GM12878 (cell line): Measurements from ENCODE around the gene HEXB. TPM values are rescaled to one million over a fixed set of nuclear protein-coding genes. Genes with fewer than 3 reads are reported as not detected.
A peak's percentile ranks its signal among the peaks of the same experiment; 100 is the strongest.

Experiments
- BACH1 ChIP-seq: fragments of 450-650 bp; IDR thresholded peaks from 2 replicates; pipeline ENCODE4 v1.6.1; 2017; ENCODE audit warnings: mild to moderate bottlenecking, borderline replicate concordance
- BHLHE40 ChIP-seq, 2 experiments: fragments of 450-650 bp in 1 of 2; IDR thresholded peaks; 2 replicates each; pipeline ENCODE4 v1.6.1; 2011 to 2017; ENCODE audit warnings: low read depth in 2 of 2, borderline replicate concordance in 1 of 2, improper control_type of control experiment in 1 of 2, low read length in 1 of 2, mild to moderate bottlenecking in 1 of 2
- BMI1 ChIP-seq: fragments of 450-650 bp; IDR thresholded peaks from 2 replicates; pipeline ENCODE4 v1.6.1; 2016; ENCODE audit warnings: mild to moderate bottlenecking, moderate library complexity, borderline replicate concordance
- CBX3 ChIP-seq: fragments of 200-600 bp; sonication (generic); IDR thresholded peaks from 2 replicates; pipeline ENCODE4 v1.6.1; 2016; ENCODE audit warnings: low read depth, borderline replicate concordance
- CHD2 ChIP-seq: IDR thresholded peaks from 2 replicates; pipeline ENCODE4 v1.6.1; 2011; ENCODE audit warnings: low read depth, low read length, improper control_type of control experiment, borderline replicate concordance
- DPF2 ChIP-seq: fragments of 450-650 bp; IDR thresholded peaks from 2 replicates; pipeline ENCODE4 v1.6.1; 2017; ENCODE audit warnings: mild to moderate bottlenecking
- ESRRA ChIP-seq: IDR thresholded peaks from 2 replicates; pipeline ENCODE4 v1.6.1; 2012; ENCODE audit warnings: mild to moderate bottlenecking, low read length, improper control_type of control experiment
- FOXM1 ChIP-seq: IDR thresholded peaks from 2 replicates; pipeline ENCODE4 v1.6.1; 2012; ENCODE audit warnings: low read depth, mild to moderate bottlenecking, inconsistent platforms, low read length, moderate library complexity
- HCFC1 ChIP-seq: fragments of 150-350 bp; IDR thresholded peaks from 2 replicates; pipeline ENCODE4 v1.6.1; 2014; ENCODE audit warnings: low read length
- JUNB ChIP-seq: IDR thresholded peaks from 2 replicates; pipeline ENCODE4 v1.6.1; 2016; ENCODE audit warnings: antibody characterized with exemption, mild to moderate bottlenecking
- KDM1A ChIP-seq: fragments of 200-600 bp; sonication (generic); IDR thresholded peaks from 2 replicates; pipeline ENCODE4 v1.6.1; 2016; ENCODE audit warnings: borderline replicate concordance
- NFYB ChIP-seq: IDR thresholded peaks from 2 replicates; pipeline ENCODE4 v1.6.1; 2011; ENCODE audit warnings: low read depth, mild to moderate bottlenecking, low read length, improper control_type of control experiment, moderate library complexity; ENCODE audit not compliant: insufficient read depth
- RFX5 ChIP-seq: IDR thresholded peaks from 2 replicates; pipeline ENCODE4 v1.6.1; 2011; ENCODE audit warnings: low read depth, low read length, improper control_type of control experiment
- RUNX3 ChIP-seq: IDR thresholded peaks from 2 replicates; pipeline ENCODE4 v1.6.1; 2012; ENCODE audit warnings: low read length, inconsistent platforms
- SIX5 ChIP-seq: IDR thresholded peaks from 2 replicates; pipeline ENCODE4 v1.6.1; 2011; ENCODE audit warnings: mild to moderate bottlenecking, low read depth, low read length, moderate library complexity; ENCODE audit not compliant: severe bottlenecking
- SKIL ChIP-seq: fragments of 450-650 bp; IDR thresholded peaks from 2 replicates; pipeline ENCODE4 v1.6.1; 2017; ENCODE audit warnings: mild to moderate bottlenecking, low read depth, inconsistent platforms; ENCODE audit not compliant: poor library complexity, severe bottlenecking
- ZNF217 ChIP-seq: fragments of 450-650 bp; IDR thresholded peaks from 2 replicates; pipeline ENCODE4 v1.6.1; 2017; ENCODE audit warnings: antibody characterized with exemption, mild to moderate bottlenecking
- polyA plus RNA-seq, 11 experiments: library from polyadenylated mRNA; depleted of rRNA in 4 of 11; unstranded in 6 of 11; stranded (reverse) in 5 of 11; fragments of >200 nt; fragmentation: Nextera tagmentation in 4 of 11; fragmentation: Illumina TruSeq in 1 of 11; extraction: Ambion mirVana in 4 of 11; extraction: Trizol in 1 of 11; gene quantifications; 1 replicate in 1 of 11; 2 replicates in 10 of 11; pipeline versions ENCODE4 v1.2.1 to v1.2.3, GENCODE V29; 2011 to 2016; ENCODE audit warnings: inconsistent platforms in 2 of 11, missing spikeins in 2 of 11, low read depth in 1 of 11
- total RNA-seq, 4 experiments: library from RNA; depleted of rRNA in 3 of 4; stranded (reverse); fragments of >200 nt in 3 of 4; fragmentation: Illumina TruSeq in 1 of 4; extraction: Trizol in 1 of 4; gene quantifications; 2 replicates each; pipeline versions ENCODE4 v1.2.1 to v1.2.3, GENCODE V29; 2013 to 2021
- TF ChIP-seq, protein P1 (sequence below): IDR thresholded peaks from 2 replicates; pipeline ENCODE4 v1.6.1; 2011; ENCODE audit warnings: low read depth, low read length, improper control_type of control experiment, borderline replicate concordance
- TF ChIP-seq, protein P2 (sequence below): fragments of 450-650 bp; IDR thresholded peaks from 2 replicates; pipeline ENCODE4 v1.6.1; 2016; ENCODE audit warnings: mild to moderate bottlenecking
- TF ChIP-seq, protein P3 (sequence below): fragments of 450-650 bp; IDR thresholded peaks from 2 replicates; pipeline ENCODE4 v1.6.1; 2018; ENCODE audit warnings: mild to moderate bottlenecking, low read depth, moderate library complexity; ENCODE audit not compliant: partially characterized antibody
- TF ChIP-seq, protein P4 (sequence below), 3 experiments: IDR thresholded peaks in 2 of 3; conservative IDR thresholded peaks in 1 of 3; 2 replicates each; pipeline ENCODE4 v1.5.1; 2011; ENCODE audit warnings: low read depth in 3 of 3, low read length in 3 of 3, mild to moderate bottlenecking in 3 of 3, control low read depth in 2 of 3, moderate library complexity in 2 of 3, inconsistent platforms in 1 of 3, mixed read lengths in 1 of 3; ENCODE audit not compliant: control insufficient read depth in 2 of 3, insufficient read depth in 1 of 3; ENCODE audit errors: extremely low read depth in 1 of 3

The HEXB gene
- total and polyA plus RNA-seq, 10 of the 15 experiments (the other 5 are each of a cell fraction or from before 2014, with no cell fraction given), result 13.5 to 76.0 (median 42.6) TPM

DNA sequence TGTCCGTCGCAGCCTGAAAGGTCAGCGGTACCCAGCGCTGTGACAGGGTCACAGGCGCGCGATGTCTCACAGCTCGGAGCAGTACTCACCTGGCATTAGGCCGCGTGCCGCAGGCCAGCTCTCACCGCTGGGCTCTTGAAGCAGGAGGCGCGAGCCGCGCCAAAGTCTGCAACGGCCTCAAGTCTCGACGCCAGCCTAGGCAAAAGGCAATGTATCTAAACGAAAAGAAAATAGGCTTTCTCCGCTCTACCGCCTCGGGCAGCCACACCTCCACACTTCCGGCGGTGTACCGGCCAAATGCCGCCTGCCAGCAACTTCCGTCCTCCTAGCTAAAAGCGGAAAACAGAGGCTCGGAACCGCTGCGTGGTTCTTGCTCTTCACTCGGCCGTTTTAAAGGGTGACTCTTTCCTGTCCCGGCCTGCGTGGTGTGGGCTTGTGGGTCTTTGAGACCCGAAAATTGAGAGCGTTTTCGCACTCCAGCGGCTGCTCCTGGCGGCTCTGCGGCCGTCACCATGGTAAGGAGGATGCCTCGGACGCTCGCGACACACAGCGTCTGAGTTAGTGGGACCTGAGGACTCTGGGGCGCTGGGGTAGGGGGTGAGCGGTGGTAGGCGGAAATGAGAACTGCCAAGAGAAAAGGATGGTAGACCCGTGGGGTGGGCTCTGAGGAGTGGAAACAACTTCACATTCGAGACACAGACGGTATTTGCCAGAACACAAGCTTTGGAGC, 82.0 kb downstream of the HEXB start, which contains the start of the genes GFM2 and NSA2 (continued):
- TF ChIP-seq KDM1A, result no peak
- TF ChIP-seq RUNX3, result peak; percentile 79
- TF ChIP-seq JUNB, result peak; percentile 27; the same call in 1 of the 2 replicates
- TF ChIP-seq RFX5, result no peak
- TF ChIP-seq, protein P1, sequence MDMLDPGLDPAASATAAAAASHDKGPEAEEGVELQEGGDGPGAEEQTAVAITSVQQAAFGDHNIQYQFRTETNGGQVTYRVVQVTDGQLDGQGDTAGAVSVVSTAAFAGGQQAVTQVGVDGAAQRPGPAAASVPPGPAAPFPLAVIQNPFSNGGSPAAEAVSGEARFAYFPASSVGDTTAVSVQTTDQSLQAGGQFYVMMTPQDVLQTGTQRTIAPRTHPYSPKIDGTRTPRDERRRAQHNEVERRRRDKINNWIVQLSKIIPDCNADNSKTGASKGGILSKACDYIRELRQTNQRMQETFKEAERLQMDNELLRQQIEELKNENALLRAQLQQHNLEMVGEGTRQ, result no peak
- TF ChIP-seq CBX3, result no peak
- peak; percentile 74 for TF ChIP-seq SIX5
- TF ChIP-seq BACH1, result no peak
- TF ChIP-seq, protein P2, sequence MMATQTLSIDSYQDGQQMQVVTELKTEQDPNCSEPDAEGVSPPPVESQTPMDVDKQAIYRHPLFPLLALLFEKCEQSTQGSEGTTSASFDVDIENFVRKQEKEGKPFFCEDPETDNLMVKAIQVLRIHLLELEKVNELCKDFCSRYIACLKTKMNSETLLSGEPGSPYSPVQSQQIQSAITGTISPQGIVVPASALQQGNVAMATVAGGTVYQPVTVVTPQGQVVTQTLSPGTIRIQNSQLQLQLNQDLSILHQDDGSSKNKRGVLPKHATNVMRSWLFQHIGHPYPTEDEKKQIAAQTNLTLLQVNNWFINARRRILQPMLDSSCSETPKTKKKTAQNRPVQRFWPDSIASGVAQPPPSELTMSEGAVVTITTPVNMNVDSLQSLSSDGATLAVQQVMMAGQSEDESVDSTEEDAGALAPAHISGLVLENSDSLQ, result peak; percentile 75; the same call in 1 of the 2 replicates
- no peak for TF ChIP-seq ZNF217
- TF ChIP-seq, protein P3, sequence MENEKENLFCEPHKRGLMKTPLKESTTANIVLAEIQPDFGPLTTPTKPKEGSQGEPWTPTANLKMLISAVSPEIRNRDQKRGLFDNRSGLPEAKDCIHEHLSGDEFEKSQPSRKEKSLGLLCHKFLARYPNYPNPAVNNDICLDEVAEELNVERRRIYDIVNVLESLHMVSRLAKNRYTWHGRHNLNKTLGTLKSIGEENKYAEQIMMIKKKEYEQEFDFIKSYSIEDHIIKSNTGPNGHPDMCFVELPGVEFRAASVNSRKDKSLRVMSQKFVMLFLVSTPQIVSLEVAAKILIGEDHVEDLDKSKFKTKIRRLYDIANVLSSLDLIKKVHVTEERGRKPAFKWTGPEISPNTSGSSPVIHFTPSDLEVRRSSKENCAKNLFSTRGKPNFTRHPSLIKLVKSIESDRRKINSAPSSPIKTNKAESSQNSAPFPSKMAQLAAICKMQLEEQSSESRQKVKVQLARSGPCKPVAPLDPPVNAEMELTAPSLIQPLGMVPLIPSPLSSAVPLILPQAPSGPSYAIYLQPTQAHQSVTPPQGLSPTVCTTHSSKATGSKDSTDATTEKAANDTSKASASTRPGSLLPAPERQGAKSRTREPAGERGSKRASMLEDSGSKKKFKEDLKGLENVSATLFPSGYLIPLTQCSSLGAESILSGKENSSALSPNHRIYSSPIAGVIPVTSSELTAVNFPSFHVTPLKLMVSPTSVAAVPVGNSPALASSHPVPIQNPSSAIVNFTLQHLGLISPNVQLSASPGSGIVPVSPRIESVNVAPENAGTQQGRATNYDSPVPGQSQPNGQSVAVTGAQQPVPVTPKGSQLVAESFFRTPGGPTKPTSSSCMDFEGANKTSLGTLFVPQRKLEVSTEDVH, result peak; percentile 98
- TF ChIP-seq DPF2, result no peak
- peak; percentile 77 for TF ChIP-seq ESRRA
- peak; percentile 74; the same call in 1 of the 2 replicates for TF ChIP-seq CHD2
- TF ChIP-seq BHLHE40 (IDR thresholded peaks at IDR 0.05; ENCODE audit: borderline replicate concordance in 1 of 2, low read depth in 2 of 2, low read length in 1 of 2), result peak; percentile 3 to 22; a peak in 1 of 4 replicates
- no peak for TF ChIP-seq BMI1
- peak; percentile 91 for TF ChIP-seq HCFC1
- TF ChIP-seq NFYB, result no peak
- 0 out of 2 replicates have a peak, but pooled peaks have one; percentile 22 for TF ChIP-seq FOXM1
- TF ChIP-seq, protein P4, sequence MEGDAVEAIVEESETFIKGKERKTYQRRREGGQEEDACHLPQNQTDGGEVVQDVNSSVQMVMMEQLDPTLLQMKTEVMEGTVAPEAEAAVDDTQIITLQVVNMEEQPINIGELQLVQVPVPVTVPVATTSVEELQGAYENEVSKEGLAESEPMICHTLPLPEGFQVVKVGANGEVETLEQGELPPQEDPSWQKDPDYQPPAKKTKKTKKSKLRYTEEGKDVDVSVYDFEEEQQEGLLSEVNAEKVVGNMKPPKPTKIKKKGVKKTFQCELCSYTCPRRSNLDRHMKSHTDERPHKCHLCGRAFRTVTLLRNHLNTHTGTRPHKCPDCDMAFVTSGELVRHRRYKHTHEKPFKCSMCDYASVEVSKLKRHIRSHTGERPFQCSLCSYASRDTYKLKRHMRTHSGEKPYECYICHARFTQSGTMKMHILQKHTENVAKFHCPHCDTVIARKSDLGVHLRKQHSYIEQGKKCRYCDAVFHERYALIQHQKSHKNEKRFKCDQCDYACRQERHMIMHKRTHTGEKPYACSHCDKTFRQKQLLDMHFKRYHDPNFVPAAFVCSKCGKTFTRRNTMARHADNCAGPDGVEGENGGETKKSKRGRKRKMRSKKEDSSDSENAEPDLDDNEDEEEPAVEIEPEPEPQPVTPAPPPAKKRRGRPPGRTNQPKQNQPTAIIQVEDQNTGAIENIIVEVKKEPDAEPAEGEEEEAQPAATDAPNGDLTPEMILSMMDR (IDR thresholded peaks at IDR 0.05 in 2 of 3, conservative IDR thresholded peaks at IDR 0.05 in 1 of 3; ENCODE audit: control insufficient read depth in 2 of 3, extremely low read depth in 1 of 3, insufficient read depth in 1 of 3, low read depth in 3 of 3, low read length in 3 of 3), result no peak
- TF ChIP-seq SKIL, result peak; percentile 11
